ENCODE measurements around the gene LZTR1.
"Not testable (repeated sequence)": the region's sequence is repeated elsewhere in the genome, so short reads cannot be mapped to it uniquely, and the experiment has no call there.

LZTR1 gene

DNA sequence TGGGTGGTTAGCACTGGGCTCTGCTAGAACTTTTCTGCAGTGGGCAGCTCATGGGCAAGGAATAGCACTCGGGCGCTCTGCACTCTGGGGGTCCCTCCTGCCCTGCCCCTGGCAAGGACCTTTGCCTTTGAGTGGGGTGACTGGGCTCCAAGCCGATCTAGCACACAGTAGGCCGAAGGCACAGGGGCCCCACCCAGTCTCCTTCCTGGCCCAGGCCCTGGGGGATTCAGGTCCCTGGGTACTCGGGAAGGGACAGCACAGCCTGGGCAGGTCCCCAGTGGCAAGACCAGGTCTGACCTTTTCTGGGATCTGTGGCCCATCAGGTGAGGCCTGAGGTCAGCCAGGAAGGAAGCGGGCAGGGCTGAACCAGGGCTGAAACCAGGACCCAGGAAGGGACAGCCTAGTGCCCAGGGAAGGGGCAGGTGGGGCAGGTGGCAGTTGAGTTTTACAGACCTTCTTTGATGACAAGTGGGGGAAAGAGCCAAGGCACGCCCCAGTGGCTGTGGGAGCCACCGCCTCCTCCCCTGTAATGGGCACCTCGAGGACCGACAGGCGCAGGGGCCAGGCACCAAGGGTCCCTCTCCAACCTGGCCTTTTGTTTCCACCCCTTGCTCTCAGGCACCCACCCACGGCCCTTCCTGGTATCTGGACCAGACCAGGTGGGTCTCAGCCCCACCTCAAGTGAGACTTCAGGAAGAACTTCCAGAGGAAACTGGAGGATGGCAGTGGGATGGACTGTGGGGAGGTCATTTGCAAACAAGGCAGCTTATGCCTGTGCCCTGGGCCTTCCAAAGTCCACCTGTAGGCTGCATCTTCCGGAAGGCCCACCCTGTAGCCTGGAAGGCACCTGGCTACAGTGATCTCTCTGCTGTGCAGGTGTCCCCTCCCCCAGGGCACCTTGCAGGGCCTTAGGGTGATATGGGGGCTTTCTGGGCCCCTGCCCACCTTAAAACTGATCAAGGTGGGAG lies 15.9 kb upstream of the LZTR1 start:
- no peak for DNase-seq (ENCODE audit: low read depth in 2 of 2)

DNA sequence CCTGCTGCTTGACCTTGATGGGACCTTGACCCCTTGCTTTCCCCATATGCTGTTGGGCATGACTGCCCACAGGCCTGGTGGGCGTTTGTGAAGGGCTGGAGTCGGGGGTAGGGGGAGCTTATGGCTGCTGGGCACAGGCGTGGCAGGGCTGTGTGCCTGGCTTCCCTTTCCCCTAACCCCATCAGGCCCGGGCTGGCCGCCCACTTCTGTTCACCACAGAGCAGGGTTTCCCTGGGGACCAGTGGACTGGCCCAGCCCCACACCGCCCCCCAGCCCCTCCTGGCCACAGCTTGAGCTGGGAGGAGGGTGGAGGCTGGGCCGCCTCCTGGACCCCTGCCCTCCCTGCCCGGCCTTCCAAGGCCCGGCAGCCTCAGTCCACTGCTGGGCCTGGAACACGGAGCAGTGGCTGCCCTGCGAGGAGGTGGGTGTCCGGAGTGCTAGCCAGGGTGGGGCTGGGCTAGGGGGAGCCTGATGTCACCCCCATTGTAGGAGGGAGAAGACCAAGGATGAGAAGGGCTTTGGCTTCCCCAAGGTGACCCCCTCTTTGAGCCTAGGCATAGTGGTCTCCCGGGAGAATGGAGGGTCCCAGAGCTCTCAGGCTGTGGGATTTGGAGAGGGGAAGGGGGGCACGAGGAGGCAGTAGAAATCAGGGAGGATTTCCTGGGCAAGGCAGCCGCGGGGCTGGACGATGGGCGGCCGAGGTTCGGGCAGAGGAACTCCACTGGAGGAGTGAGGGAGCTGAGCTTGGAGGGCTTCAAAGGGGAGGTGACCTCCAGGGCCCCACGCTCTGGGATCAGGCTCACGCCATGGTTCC lies 15.0 kb upstream of the LZTR1 start, which contains the start of gene AIFM3:
Gene AIFM3 (plus strand): TSS at position 373 of the 814 bp plus-strand sequence. CDS start 690 bp downstream, outside the sequence.
- no peak for DNase-seq (ENCODE audit: low read depth in 2 of 2)

DNA sequence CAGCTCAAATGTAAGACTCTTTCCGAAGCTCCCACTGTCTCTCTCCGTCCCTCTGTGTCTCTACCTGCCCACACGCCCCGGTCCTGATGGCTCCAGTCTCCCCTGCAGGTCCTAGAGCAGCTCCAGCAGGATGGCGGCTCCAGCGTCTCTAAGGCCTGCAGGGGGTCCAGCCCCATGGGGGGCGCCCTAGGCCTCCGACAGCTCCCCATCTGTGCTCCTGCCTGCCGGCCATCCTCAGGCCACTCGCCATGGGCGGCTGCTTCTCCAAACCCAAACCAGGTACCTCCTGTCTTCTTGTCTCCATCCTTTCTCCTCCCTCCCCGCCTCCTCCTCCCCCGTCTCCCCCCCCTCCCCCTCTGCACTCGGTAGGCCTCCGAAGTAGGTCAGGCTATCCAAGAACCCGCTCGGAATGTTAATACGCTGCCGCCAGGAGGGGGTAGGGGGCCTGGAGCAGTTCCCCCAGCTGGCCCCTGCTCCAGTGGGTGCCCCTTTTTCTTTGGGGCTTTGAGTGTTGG lies 14.3 kb upstream of the LZTR1 start:
- DNase-seq (ENCODE audit: low read depth in 2 of 2), result no peak

GRCh38 chr22:20968281-20968977 lies 13.7 kb upstream of the LZTR1 start:
- DNase-seq (ENCODE audit: low read depth in 2 of 2), result no peak

DNA sequence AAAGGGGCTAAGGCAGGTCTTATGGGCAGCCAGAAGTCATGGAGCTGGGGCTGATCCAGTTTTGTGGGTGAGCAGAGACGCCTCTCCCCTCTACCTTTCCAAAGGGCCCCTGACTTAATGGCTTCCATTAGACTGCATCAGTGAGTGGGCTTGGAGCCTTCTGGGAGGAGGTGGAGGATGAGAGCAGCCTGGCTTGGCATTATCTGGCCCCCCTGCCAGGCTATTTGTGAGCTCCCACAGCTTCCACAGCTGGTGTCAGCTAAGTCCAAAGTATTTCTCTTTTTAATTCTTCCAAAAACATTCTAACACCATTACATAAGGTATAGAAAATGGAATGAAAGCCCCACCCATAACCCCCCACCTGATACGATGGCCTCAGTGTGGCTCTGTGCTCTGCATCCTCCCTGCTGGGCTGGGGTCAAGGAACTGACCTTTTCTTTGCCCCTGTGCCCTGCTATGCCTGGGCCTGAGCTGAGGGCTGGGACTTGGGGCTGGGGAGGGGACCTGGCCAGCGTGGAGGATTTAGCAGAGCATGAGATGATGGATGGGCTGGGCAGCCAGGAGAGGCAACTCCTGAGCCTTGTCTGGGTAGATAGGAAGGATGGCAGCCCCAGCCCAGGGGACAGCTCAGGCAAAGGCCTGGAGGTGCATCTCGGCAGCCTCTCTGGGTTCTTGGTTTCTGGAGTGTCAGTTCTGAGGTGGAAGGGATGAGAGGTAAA lies 11.0 kb upstream of the LZTR1 start:
- DNase-seq (ENCODE audit: low read depth in 2 of 2), result no peak

DNA sequence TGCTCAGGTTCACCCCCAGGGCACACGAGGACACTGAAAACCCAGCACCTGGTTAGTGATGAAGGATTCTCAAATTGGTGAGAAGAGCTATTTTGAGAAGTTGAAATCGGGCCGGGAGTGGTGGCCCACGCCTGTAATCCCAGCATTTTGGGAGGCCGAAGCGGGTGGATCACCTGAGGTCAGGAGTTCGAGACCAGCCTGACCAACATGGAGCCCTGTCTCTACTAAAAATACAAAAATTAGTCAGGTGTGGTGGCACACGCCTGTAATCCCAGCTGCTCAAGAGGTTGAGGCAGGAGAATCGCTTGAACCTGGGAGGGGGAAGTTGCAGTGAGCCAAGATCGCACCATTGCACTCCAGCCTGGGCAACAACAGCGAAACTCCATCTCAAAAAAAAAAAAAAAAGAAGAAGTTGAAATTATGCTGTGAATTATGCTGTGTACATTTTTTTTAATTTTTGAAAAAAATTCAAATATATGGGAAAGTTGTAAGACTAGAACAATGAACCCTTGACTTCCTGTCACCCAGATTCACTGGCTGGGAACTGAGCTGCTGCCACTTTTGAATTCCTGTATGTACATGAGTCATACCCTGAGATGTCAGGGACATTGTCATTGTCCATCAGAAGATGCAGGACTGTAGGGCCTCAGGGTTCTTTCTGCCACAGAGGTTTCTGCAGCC lies 9.9 kb upstream of the LZTR1 start:
- DNase-seq (ENCODE audit: low read depth in 2 of 2), result not testable (repeated sequence)

- no peak for DNase-seq (ENCODE audit: low read depth in 2 of 2)
Measured at GRCh38 chr22:20972933-20973577, 9.0 kb upstream of the LZTR1 start.

DNA sequence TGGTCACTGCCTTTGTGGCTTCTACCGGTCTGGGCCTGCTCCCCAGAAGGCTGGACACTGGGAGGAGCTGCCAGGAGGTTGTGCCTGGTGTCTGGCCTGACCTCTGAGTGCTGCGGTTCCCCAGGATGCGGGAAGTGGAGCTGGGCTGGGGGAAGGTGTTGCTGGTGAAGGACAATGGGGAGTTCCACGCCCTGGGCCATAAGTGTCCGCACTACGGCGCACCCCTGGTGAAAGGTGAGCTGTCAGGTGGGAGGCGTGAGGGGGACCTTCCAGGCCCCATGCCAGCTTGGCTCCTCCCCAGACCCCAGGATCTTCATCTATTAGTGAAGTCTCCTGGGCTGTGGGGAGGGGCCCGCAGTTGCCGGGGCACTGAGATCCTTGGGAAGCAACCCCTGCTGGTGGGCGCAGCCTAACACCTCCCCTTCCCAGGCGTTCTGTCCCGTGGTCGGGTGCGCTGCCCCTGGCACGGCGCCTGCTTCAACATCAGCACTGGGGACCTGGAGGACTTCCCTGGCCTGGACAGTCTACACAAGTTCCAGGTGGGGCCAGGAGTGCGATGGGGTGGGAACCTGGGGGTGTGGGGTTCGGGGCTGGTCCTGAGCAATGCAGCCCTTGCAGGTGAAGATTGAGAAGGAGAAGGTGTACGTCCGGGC lies 8.3 kb upstream of the LZTR1 start:
- DNase-seq (ENCODE audit: low read depth in 2 of 2), result no peak

DNA sequence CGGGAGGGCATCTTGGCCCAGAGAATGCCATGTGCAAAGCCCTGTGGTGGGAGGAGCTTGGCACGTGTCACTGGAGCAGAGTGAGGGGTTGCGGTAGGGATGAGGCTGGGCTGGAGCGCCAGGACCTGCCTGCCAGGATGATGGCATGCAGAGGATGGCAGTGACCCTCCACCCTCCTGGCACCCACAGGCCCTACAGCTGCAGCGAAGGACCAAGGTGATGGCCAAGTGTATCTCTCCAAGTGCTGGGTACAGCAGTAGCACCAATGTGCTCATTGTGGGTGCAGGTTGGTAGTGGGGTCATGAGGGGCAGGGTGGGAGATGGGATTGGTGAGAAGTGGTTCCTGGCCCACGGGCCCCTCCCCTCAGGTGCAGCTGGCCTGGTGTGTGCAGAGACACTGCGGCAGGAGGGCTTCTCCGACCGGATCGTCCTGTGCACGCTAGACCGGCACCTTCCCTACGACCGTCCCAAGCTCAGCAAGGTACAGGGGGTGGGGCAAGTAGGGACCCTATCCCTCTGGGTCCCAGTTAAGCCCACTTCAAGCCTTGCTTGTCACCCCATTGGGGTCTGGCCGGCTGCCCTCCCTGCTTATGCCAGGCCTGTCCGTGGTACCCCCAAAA lies 7.7 kb upstream of the LZTR1 start:
- DNase-seq (ENCODE audit: low read depth in 2 of 2), result no peak

DNA sequence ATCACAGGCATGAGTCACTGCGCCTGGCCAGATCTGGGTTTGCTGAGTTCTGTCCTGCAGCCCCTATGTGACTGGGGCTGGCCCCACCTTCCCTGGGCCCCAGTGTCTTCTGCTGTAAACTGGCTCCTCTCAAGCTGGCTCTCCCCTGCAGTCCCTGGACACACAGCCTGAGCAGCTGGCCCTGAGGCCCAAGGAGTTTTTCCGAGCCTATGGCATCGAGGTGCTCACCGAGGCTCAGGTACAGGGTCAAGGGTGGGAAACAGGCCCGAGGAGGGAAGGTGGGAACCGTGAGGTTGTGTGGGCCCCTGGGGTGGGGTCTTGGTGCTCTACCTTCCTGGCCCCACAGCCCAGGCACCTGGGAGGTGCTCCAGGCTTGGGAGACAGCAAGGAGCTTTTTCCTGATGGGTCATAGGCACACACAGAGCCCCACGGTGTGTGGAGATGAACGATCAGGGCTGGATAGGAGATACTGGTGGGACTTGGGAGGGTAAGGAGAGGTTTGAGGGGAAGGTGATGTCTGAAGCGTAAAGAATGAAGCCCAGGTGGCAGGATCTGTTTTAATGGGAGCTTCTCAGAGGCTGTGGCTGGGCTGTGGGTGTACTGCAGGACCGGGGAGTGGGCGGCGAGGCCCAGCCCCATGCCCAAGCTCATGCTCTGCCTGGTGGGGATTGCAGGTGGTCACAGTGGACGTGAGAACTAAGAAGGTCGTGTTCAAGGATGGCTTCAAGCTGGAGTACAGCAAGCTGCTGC lies 6.4 kb upstream of the LZTR1 start:
- no peak for DNase-seq (ENCODE audit: low read depth in 2 of 2)

GRCh38 chr22:20976291-20976877 lies 5.7 kb upstream of the LZTR1 start:
- DNase-seq (ENCODE audit: low read depth in 2 of 2), result no peak

DNA sequence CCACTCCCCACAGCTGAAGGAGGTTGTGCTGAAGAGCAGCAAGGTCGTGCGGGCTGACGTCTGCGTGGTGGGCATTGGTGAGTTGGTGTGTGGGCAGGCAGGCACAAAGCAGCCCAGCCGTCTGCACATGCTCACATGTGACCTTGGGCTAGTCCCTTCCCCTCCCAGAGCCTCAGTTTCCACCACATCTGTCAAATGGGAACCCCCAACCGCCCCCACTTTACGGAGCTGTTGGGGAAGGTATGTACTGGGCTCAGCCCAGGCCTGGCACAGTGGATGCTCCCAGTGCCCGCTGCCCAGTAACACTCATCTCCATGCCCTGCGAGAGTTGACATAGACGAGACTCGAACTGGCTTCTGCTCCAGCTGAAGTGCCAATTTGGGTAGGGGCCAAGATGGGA lies 5.1 kb upstream of the LZTR1 start:
- no peak for DNase-seq (ENCODE audit: low read depth in 2 of 2)

DNA sequence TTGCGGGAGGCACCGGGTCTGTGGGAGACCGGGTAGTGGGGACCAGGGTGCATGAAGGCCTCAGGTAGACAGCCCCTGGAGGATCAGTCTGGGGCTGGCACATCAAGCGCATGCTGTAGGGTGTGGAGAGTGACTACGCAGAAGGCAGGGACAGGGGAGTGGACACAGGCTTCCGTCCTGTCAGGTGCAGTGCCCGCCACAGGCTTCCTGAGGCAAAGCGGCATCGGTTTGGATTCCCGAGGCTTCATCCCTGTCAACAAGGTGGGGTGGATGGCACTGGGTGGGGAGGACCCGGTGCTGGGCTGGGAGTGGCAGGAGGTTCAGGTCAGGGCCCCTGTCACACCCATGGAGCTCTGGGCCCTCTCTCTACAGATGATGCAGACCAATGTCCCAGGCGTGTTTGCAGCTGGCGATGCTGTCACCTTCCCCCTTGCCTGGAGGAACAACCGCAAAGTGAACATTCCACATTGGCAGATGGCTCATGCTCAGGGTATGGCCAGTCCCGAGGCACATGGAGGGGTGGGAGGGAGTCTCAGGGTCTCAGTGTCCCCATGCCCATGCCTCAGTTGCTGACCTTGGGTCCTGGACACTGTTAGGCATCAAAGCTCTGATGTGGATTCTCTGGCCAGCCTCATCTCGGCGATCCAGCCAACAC lies 4.5 kb upstream of the LZTR1 start:
- no peak for DNase-seq (ENCODE audit: low read depth in 2 of 2)

DNA sequence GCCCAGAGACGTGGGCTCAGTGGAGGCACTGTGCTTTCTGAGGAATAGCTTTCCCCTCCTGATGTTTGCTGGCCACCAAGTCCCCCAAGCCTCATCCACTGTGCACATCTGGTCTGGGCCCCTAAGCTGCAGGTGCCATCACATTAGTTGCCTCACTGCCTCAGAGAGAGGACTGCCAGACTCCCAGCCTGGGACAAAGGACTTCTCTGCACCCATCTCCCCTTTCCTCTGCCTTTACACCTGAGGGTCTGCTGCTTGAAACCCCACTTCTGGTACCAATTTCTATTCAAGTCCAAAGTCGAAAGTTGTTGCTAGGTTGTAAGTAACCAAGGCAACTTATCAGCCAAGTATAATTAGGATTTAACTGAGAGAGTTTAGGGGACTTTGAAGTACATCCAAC lies 3.7 kb upstream of the LZTR1 start:
- DNase-seq (ENCODE audit: low read depth in 2 of 2), result no peak

GRCh38 chr22:20979243-20979809 lies 2.8 kb upstream of the LZTR1 start:
- DNase-seq (ENCODE audit: low read depth in 2 of 2), result peak in 1 of 2 donors; percentile 38

- no peak for DNase-seq (ENCODE audit: low read depth in 2 of 2)
Measured at GRCh38 chr22:20979940-20980453, 2.1 kb upstream of the LZTR1 start.

- DNase-seq (ENCODE audit: low read depth in 2 of 2), result no peak
Measured at GRCh38 chr22:20980523-20980922, 1.6 kb upstream of the LZTR1 start.

All from stimulated activated CD4-positive, alpha-beta T cell treated with anti-CD3 and anti-CD28 coated beads, Interleukin-1b, Interleukin-23, amount 100 ng/mL, for 1 hour (primary cell).